ENCODE results near the gene FAM234A. TPM values are rescaled to one million over a fixed set of nuclear protein-coding genes. Genes with fewer than 3 reads are reported as not detected.
"Not testable (repeated sequence)": the region's sequence is repeated elsewhere in the genome, so short reads cannot be mapped to it uniquely, and the experiment has no call there.

The FAM234A gene
- 31.5 TPM for polyA plus RNA-seq

- H3K4me1 Mint-ChIP-seq: peaks cover 8 to 10% (median 9%) of the 10 kb centered on the region in 3 donors
- no peaks in the 10 kb centered on the region for H3K27me3 Mint-ChIP-seq
- H3K36me3 Mint-ChIP-seq: peaks cover under 1% of the 10 kb centered on the region
- peak within 1 kb of the TSS; percentile 96 to 99 (median 98) for H3K27ac Mint-ChIP-seq
- peak within 1 kb of the TSS; percentile 96 to 98 (median 96) for H3K4me3 Mint-ChIP-seq
- H3K9me3 Mint-ChIP-seq: no peaks in the 10 kb centered on the region
Measured at GRCh38 chr16:234468-235305, at the start of gene FAM234A. Gene FAM234A (plus strand): TSS chr16:234821. CDS start chr16:254414, 19,593 bp downstream.

- no peaks in the 10 kb centered on the region for H3K36me3 Mint-ChIP-seq
- peak overlapping the region in 1 of 3 donors; percentile 21 for H3K27ac Mint-ChIP-seq
- H3K27me3 Mint-ChIP-seq: no peaks in the 10 kb centered on the region
- H3K4me3 Mint-ChIP-seq: no peak overlapping the region
- H3K4me1 Mint-ChIP-seq: no peaks in the 10 kb centered on the region
- H3K9me3 Mint-ChIP-seq: no peaks in the 10 kb centered on the region
Measured at GRCh38 chr16:185213-185612, 49.4 kb upstream of the FAM234A start.

DNA sequence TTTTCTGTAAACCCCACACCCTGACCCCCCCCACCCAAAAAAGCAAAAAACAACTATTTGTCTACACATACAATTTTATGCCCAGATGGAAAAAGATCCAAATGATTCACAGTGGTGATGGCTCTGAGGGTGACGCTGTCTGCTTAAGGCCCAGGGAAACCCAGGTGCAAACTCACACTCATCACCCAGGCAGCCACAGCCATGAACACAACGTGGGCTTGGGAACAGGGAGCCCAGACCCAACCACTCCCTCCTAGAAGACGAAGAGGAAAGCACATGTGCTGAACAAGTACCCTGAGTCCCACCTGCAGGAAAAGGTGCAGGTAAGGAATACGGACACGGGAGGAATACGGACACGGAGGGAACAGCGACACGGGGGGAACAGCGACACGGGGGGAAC, 48.9 kb upstream of the FAM234A start:
- Mint-ChIP-seq H3K27ac (no peak overlapping the region), H3K9me3 (no peaks in the 10 kb centered on the region), H3K4me1 (no peaks in the 10 kb centered on the region), H3K27me3 (no peaks in the 10 kb centered on the region), H3K4me3 (no peak overlapping the region), H3K36me3 (no peaks in the 10 kb centered on the region)

GRCh38 chr16:187330-187729, 47.3 kb upstream of the FAM234A start:
- Mint-ChIP-seq H3K9me3 (no peaks in the 10 kb centered on the region), H3K27me3 (no peaks in the 10 kb centered on the region), H3K4me1 (no peaks in the 10 kb centered on the region), H3K36me3 (no peaks in the 10 kb centered on the region), H3K27ac (no peak overlapping the region), H3K4me3 (no peak overlapping the region)

- H3K4me1 Mint-ChIP-seq: no peaks in the 10 kb centered on the region
- no peaks in the 10 kb centered on the region for H3K27me3 Mint-ChIP-seq
- H3K27ac Mint-ChIP-seq: peak overlapping the region; percentile 7 to 50 (median 29)
- no peaks in the 10 kb centered on the region for H3K9me3 Mint-ChIP-seq
- no peak overlapping the region for H3K4me3 Mint-ChIP-seq
- peaks cover 2% of the 10 kb centered on the region for H3K36me3 Mint-ChIP-seq
Measured at GRCh38 chr16:188674-189073, 45.9 kb upstream of the FAM234A start.

DNA sequence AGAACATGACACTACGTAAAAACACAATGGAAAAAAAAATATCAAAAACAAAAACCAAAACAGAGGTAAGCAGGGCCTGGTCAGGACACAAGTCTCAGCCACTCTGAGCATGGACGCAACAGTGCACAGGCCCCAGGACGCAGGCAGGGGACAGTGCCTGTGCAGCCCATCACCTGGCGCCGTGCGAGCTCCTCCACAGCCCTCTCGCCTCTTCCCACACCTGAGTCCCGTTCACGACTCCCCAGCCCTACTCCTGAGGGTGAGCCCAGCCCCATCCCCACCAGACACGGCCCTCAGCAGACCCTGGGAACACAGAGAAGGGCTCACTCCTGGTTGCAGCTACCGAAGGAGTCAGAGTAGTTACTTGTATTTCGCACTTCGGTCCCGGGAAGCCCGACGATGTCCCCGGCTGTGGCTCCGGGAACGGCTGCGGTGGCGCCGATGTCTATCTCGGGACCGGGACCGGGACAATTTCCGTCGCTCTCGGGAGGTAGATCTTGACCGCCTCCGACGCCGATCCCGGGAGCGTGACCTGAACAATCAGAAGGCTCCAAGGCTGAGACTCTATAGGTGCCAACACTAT, 44.9 kb upstream of the FAM234A start:
- Mint-ChIP-seq H3K4me1 (no peaks in the 10 kb centered on the region), H3K36me3 (peaks cover 2% of the 10 kb centered on the region), H3K27ac (no peak overlapping the region), H3K4me3 (no peak overlapping the region), H3K9me3 (no peaks in the 10 kb centered on the region), H3K27me3 (no peaks in the 10 kb centered on the region)

DNA sequence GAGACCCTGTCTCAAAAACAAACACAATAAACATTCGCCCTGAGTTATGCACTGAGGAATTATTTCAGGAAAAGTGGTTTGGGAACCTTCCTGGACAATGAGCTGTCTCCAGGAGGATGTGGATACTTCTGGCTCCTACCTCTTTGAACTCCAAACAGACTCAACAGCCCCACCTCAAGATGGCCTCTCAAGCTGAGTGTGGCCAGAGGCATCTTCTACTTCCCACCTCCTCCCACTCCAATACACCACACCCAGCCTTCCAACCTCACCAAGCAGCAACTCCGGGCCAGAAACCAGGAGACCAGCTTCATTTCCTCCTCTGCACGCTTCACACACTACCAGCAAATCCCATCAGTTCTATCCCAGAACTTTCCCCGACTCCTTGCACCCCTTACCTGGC, 42.8 kb upstream of the FAM234A start:
- Mint-ChIP-seq H3K27me3 (no peaks in the 10 kb centered on the region), H3K4me1 (no peaks in the 10 kb centered on the region), H3K36me3 (peaks cover 3% of the 10 kb centered on the region), H3K27ac (no peak overlapping the region), H3K4me3 (no peak overlapping the region), H3K9me3 (no peaks in the 10 kb centered on the region)

DNA sequence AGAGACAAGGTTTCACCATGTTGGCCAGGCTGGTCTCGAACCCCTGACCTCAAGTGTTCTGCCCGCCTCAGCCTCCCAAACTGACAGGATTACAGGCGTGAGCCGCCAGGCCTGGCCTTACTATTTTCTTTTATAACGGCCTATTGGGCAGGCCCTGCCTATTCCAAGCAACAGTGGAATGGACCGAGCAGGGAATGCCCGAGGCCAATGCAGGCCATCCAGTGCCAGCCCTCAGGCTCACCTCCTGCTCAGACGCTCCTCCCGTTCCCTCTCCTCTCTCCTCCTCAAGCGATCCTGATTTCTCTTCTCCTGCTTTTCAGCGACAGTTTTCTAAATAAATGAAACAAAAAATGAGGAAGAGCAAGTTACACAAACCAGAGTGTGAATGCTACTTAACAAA, 41.9 kb upstream of the FAM234A start:
- Mint-ChIP-seq H3K27ac (peak overlapping the region in 1 of 3 donors; percentile 84), H3K27me3 (no peaks in the 10 kb centered on the region), H3K4me3 (no peak overlapping the region), H3K36me3 (peaks cover 3% of the 10 kb centered on the region), H3K4me1 (no peaks in the 10 kb centered on the region), H3K9me3 (no peaks in the 10 kb centered on the region)

DNA sequence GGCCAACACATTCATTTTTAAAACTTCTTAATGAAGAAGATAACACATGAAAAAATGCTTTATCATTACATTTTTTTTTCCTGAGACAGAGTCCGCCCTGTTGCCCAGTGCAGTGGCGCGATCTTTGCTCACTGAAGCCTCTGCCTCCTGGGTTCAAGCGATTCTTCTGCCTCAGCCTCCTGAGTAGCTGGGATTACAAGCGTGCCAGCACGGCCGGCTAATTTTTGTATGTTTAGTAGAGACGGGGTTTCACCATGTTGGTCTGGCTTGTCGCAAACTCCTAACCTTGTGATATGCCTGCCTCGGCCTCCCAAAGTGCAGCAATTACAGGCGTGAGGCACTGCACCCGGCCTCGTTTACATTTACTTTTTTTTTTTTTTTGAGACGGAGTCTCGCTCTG, 41.2 kb upstream of the FAM234A start:
- H3K36me3 Mint-ChIP-seq: peaks cover 3% of the 10 kb centered on the region
- no peaks in the 10 kb centered on the region for H3K9me3 Mint-ChIP-seq
- H3K4me3 Mint-ChIP-seq: no peak overlapping the region
- H3K27ac Mint-ChIP-seq: peak overlapping the region in 1 of 3 donors; percentile 84
- H3K4me1 Mint-ChIP-seq: no peaks in the 10 kb centered on the region
- H3K27me3 Mint-ChIP-seq: no peaks in the 10 kb centered on the region

DNA sequence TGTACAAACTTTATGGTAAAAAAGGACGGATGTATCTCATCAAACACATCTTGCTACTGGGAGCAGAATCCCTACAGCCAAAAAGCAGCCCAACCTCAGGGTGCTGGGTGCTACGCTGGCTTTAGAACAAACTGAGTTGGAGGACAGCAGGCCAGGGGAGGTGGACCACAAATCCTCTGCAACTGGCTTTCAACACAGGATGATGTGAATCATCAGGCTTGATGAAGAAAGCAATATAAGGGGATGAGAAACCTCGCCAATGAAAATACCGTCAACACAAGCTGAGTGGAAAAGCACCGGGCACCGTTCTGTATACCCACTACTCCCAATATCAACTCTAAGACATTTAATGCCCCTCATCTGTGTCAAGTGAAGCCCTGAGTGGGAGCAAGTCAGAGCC, 40.1 kb upstream of the FAM234A start:
- Mint-ChIP-seq H3K4me1 (no peaks in the 10 kb centered on the region), H3K27me3 (no peaks in the 10 kb centered on the region), H3K9me3 (no peaks in the 10 kb centered on the region), H3K4me3 (no peak overlapping the region), H3K36me3 (peaks cover 6% of the 10 kb centered on the region), H3K27ac (no peak overlapping the region)

DNA sequence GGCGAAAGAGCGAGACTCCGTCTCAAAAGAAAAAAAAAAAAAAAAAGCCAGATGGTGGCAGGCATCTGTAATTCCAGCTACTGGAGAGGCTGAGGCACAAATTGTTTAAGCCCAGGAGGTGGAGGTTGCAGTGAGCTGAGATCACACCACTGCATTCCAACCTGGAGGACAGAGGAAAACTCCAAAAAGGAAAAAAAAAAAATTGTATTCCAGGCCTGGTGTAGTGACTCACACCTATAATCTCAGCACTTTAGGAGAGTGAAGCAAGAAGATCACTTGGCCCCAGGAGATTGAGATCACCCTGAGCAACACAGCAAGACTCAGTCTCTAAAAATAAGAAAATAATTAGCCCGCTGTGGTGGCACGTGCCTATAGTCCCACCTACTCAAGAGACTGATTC, 34.2 kb upstream of the FAM234A start:
- H3K4me1 Mint-ChIP-seq: peaks cover 0 to 1% (median 0%) of the 10 kb centered on the region in 3 donors
- no peaks in the 10 kb centered on the region for H3K9me3 Mint-ChIP-seq
- no peak overlapping the region for H3K27ac Mint-ChIP-seq
- H3K36me3 Mint-ChIP-seq: peaks cover 7% of the 10 kb centered on the region
- no peaks in the 10 kb centered on the region for H3K27me3 Mint-ChIP-seq
- H3K4me3 Mint-ChIP-seq: no peak overlapping the region

GRCh38 chr16:203246-203645, 31.4 kb upstream of the FAM234A start:
- peaks cover 7% of the 10 kb centered on the region for H3K36me3 Mint-ChIP-seq
- peak overlapping the region in 1 of 3 donors; percentile 31 for H3K27ac Mint-ChIP-seq
- no peak overlapping the region for H3K4me3 Mint-ChIP-seq
- H3K9me3 Mint-ChIP-seq: no peaks in the 10 kb centered on the region
- H3K27me3 Mint-ChIP-seq: no peaks in the 10 kb centered on the region
- H3K4me1 Mint-ChIP-seq: peaks cover 0 to 1% (median 0%) of the 10 kb centered on the region in 3 donors

DNA sequence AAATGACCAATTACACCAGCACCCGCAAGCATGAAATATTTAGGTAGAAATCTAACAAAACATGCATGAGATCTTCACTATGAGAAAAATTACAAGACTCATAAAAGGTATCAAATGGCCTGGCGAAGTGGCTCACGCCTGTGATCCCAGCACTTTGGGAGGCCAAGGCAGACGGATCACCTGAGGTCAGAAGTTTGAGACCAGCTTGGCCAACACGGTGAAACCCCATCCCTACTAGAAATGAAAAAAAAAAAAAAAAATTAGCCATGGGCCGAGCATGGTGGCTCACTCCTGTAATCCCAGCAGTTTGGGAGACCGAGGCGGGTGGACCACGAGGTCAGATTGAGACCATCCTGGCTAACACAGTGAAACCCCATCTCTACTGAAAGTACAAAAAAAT, 30.6 kb upstream of the FAM234A start:
- H3K36me3 Mint-ChIP-seq, H3K9me3 Mint-ChIP-seq, H3K4me3 Mint-ChIP-seq, H3K27me3 Mint-ChIP-seq, H3K4me1 Mint-ChIP-seq: not testable (repeated sequence)
- H3K27ac Mint-ChIP-seq: peak overlapping the region in 2 of 3 donors; percentile 43 to 80

DNA sequence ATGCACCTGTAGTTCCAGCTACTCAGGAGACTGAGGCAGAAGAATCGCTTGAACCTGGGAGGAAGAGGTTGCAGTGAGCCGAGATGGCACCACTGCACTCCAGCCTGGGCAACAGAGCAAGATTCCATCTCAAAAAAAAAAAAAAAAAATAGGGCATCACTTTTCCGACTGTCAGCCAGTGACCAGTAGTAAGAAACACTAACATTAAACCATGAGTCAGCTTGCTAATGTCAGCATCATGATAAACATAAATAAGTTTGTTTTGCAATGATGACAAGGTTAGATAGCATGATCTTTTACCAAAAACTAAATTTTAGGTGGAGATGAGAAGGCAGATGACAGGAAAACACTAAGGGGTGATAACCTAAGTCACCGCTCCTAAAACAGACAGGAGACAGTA, 25.3 kb upstream of the FAM234A start:
- H3K36me3 Mint-ChIP-seq, H3K27ac Mint-ChIP-seq, H3K27me3 Mint-ChIP-seq, H3K4me1 Mint-ChIP-seq, H3K4me3 Mint-ChIP-seq, H3K9me3 Mint-ChIP-seq: not testable (repeated sequence)

DNA sequence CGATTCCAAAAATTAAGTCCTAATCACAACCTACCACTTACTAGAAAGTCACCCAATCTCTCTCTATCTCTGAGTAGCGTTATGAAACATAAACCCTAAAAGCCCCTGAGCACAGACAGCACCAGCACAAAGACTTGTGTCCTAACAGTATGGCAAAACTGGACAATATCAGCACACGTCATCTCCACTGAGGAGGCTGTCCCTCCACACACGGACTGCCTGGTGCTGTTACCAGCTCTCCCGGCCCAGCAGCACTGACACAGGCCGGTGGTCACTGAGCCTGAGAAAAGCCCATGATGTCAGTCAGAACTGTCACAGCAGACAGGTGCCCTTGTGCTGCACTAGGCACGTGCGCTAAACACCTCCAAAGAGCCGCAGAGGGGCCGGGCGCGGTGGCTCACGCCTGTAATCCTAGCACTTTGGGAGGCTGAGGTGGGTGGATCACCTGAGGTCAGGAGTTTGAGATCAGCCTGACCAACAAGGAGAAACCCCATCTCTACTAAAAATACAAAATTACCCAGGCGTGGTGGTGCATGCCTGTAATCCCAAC, 22.9 kb upstream of the FAM234A start:
- H3K36me3 Mint-ChIP-seq, H3K4me1 Mint-ChIP-seq, H3K4me3 Mint-ChIP-seq, H3K27me3 Mint-ChIP-seq, H3K9me3 Mint-ChIP-seq: not testable (repeated sequence)
- peak overlapping the region in 1 of 3 donors; percentile 62 for H3K27ac Mint-ChIP-seq

GRCh38 chr16:212999-213398, 21.6 kb upstream of the FAM234A start:
- Mint-ChIP-seq H3K4me1 (peaks cover 0 to 5% (median 0%) of the 10 kb centered on the region in 3 donors), H3K9me3 (no peaks in the 10 kb centered on the region), H3K27me3 (no peaks in the 10 kb centered on the region), H3K27ac (no peak overlapping the region), H3K4me3 (no peak overlapping the region), H3K36me3 (peaks cover 5% of the 10 kb centered on the region)

All from IgD-negative memory B cell (primary cell).